Eye (tissue), 1 donor: Measurements from ENCODE around the gene ENTREP1.
A peak's percentile ranks its signal among the peaks of the same experiment; 100 is the strongest.
"Not testable (repeated sequence)": the region's sequence is repeated elsewhere in the genome, so short reads cannot be mapped to it uniquely, and the experiment has no call there.

Experiments used
- DNase-seq: peaks from one replicate; pipeline ENCODE4 v3.0.0-alpha.2; 2015

ENTREP1 gene

GRCh38 chr9:69420611-69421270 is 95.7 kb downstream of the ENTREP1 start:
- DNase-seq, result no peak

DNA sequence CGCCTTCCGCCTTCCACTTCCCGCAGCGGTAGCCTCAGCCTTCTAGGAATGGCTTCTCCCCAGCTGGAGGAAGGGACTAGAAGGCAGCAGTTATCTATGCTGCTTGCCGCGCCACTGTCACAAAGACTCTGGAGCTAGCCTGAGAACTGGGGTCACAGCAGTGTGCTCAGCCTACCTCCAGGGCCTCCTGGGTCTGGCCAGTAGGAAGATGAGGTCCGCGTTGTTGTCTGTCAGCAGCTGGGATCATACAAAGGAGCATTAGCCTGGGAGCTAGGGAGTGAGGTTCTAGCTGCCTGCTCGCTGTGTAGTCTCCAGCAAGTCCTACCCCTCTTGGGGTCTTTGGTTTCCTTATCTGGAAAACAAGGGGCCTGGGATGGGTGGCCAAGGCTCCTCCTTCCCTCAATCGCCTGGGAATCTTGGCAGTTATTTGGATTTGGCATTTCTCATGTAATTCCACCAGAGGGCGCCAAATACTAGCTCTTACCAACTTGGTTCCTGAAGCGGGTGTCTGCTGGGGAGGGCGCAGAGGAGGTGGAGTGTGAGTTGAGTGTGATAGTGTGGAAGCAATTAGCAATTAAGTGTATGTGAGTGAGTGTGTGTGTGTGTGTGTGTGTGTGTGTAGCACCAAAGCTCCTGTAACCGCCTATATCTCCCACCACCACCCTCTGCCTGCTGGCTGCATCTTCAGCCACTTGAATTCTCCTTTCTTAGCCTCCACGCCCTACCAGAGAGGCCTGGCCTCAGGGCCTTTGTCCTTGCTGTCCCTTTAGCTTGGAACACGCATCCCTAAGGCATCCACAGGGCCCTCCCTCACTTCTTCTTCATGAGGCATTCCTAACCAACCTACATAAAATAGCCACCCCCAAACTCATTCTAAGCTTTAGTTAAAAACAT is 97.1 kb downstream of the ENTREP1 start:
- DNase-seq, result peak; percentile 91

GRCh38 chr9:69425136-69425801 is 100.3 kb downstream of the ENTREP1 start:
- no peak for DNase-seq

DNA sequence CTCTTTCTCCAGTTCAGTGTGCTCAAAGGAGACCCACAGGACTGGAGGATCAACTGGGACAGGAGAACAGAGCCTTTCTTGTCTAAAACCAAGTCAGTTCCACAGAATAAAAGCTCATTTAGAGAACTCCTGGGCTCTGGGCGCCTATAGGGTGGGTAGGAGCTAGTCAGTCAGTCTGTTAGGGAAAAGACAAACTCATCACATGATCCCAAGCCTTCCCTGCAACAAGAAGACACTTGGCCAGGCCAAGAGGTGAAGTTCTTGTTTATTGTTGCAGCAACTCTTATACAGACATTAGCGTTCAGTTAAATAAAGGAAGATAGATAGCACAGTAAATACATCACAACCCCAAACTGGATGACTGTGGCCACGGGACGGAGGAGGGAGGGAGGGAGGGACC is 102.3 kb downstream of the ENTREP1 start:
- no peak for DNase-seq

GRCh38 chr9:69428017-69428785 is 103.2 kb downstream of the ENTREP1 start:
- no peak for DNase-seq

DNA sequence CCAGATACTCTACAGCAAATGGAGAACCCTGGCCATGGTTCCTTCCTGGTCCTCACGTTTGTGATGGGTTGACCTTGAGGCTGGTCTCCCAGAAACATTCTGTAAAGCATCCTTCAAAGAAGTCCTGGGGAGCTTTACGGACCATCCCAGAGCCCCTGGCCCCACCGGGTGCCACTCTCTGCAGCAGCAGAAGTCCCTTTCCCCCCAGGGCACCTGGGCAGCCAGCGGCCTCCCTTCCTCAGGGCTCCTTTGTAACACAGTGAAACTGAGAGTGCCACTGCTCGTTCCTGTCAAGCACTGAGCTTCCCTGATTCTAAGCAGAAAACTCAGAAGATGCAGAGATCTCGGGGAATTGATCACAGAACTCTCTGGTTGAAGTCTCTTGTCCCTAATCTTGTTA is 104.3 kb downstream of the ENTREP1 start:
- DNase-seq, result no peak

GRCh38 chr9:69430206-69430605 is 105.2 kb downstream of the ENTREP1 start:
- DNase-seq, result no peak

GRCh38 chr9:69431203-69431602 is 106.2 kb downstream of the ENTREP1 start:
- DNase-seq, result no peak

DNA sequence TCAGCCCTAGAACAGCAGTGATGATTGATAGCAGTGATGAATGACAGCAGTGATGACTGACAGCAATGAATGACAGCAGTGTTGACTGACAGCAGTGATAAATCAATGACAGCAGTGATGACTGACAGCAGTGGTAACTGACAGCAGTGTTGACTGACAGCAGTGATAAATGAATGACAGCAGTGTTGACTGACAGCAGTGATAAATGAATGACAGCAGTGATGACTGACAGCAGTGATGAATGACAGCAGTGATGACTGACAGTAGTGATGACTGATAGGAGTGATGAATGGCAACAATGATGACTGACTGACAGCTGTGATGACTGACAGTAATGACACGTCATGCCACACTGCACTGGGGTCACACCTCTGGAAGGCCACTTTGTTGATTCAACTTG is 106.8 kb downstream of the ENTREP1 start:
- no peak for DNase-seq

DNA sequence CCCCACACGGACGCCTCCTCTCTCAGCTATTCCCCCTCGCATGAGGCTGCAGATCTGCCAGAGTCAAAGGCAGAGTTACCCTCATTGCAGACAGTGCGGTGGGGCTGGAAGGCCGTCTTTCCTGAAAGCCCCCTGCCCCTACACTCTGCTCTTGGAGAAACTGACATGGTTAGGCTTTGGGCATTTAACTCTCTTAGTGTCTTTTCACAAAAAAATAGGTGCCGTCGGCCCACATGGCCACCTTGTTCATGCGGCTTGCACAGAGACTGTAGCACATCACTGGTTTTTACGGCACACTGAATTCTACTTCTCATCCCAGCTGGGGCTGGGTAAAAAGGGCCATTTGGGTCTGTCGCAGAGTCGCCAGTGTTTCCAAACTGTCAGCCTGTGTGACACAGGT is 107.6 kb downstream of the ENTREP1 start:
- DNase-seq, result no peak

DNA sequence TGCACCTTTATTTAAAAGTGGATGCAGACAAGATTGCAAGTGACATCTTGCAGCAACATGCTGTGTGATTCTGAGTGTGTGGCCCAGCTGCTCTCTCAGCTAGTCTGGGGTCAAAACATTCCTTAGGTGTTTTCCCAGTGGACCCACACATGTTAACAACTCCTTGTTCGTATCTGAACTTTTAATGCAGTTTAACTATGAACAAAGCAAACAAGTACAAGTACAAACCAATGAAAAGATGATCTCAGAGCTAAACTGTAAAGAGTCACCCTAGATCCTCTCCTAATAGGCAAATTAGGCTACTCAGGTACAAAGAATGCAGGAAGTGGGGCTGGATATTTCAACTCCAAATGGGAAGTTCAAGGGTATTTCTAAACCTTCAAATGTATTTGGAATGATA is 108.4 kb downstream of the ENTREP1 start:
- peak; percentile 63 for DNase-seq

DNA sequence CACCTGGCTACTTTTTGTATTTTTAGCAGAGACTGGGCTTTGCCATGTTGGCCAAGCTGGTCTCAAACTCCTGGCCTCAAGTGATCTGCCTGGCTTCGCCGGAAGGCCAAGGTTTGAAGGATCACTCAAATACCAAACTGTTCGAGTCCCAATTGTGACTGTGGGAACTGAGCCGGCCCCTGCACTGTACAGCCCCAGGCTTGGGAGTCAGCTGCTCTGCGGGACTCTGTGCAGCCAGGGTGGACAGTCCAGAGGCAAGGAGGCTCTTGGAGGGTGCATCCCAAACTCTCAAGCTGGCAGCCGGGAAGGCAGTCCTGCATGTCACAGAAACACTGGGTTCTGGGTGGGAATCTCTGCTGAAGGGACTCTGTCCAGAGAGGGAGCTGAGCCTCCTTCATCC is 109.0 kb downstream of the ENTREP1 start:
- DNase-seq, result no peak

GRCh38 chr9:69439654-69440053 is 114.6 kb downstream of the ENTREP1 start:
- DNase-seq, result not testable (repeated sequence)

DNA sequence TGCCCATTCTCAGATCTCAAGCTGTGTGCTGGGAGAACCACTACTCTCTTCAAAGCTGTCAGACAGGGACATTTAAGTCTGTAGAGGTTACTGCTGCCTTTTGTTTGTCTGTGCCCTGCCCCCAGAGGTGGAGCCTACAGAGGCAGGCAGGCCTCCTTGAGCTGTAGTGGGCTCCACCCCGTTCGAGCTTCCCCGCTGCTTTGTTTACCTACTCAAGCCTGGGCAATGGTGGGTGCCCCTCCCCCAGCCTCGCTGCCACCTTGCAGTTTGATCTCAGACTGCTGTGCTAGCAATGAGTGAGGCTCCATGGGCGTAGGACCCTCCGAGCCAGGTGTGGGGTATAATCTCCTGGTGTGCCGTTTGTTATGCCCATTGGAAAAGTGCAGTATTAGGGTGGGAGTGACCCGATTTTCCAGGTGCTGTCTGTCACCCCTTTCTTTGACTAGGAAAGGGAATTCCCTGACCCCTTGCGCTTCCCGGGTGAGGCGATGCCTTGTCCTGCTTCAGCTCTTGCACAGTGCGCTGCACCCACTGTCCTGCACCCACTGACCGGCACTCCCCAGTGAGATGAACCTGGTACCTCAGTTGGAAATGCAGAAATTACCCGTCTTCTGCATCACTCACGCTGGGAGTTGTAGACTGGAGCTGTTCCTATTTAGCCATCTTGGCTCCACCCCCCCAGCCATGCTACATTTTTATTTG is 115.4 kb downstream of the ENTREP1 start:
- not testable (repeated sequence) for DNase-seq
